Effector memory CD4-positive, alpha-beta T cell (primary cell): ENCODE results near the gene VEZF1.

ENCODE experiments used
- DNase-seq, 3 donors: peaks; one replicate each; pipeline ENCODE4 v3.0.0-alpha.2; 2020
- H3K27ac ChIP-seq: 2 replicates; pipeline ENCODE4 v1.7.0; 2013; ENCODE audit warnings: mild to moderate bottlenecking, low read length, moderate library complexity; ENCODE audit not compliant: insufficient read depth, poor library complexity, severe bottlenecking
- H3K27me3 ChIP-seq: replicated peaks from 2 replicates; pipeline ENCODE4 v1.7.0; 2013; ENCODE audit warnings: mild to moderate bottlenecking, low read length; ENCODE audit not compliant: insufficient read depth, control insufficient read depth, poor library complexity, severe bottlenecking
- H3K36me3 ChIP-seq: 2 replicates; pipeline ENCODE4 v1.7.0; 2013; ENCODE audit warnings: mild to moderate bottlenecking, low read length, moderate library complexity; ENCODE audit not compliant: control insufficient read depth, insufficient read depth
- H3K4me1 ChIP-seq: 2 replicates; pipeline ENCODE4 v1.7.0; 2013; ENCODE audit warnings: low read length, mild to moderate bottlenecking; ENCODE audit not compliant: control insufficient read depth, insufficient read depth, poor library complexity, severe bottlenecking
- H3K4me3 ChIP-seq: 2 replicates; pipeline ENCODE4 v1.7.0; 2013; ENCODE audit warnings: low read length, low read depth, mild to moderate bottlenecking; ENCODE audit not compliant: insufficient read depth, poor library complexity, severe bottlenecking
- H3K9me3 ChIP-seq: 2 replicates; pipeline ENCODE4 v1.7.0; 2013; ENCODE audit warnings: mild to moderate bottlenecking, low read length, moderate library complexity; ENCODE audit not compliant: control insufficient read depth

The VEZF1 gene

DNA sequence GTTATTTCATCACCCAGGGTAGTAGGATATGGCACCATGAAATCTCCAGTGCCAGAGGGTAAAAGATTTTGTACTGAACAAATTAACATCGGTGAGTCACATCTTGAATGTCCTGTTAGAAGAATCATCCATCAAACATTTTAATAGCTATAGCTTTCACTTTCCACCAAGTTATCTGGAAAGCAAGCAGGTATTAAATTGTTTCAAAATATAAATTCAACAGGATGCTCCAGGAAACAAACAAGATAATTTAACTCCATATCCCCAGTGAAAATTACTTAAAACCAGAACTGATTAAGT, 2.4 kb downstream of the VEZF1 start:
- Histone ChIP-seq H3K4me3 (no peak overlapping the region), H3K9me3 (no peaks in the 10 kb centered on the region), H3K27ac (no peak overlapping the region), H3K36me3 (peaks cover 9% of the 10 kb centered on the region), H3K4me1 (peaks cover 16% of the 10 kb centered on the region), H3K27me3 (no peaks in the 10 kb centered on the region)
- DNase-seq, result no peak

DNA sequence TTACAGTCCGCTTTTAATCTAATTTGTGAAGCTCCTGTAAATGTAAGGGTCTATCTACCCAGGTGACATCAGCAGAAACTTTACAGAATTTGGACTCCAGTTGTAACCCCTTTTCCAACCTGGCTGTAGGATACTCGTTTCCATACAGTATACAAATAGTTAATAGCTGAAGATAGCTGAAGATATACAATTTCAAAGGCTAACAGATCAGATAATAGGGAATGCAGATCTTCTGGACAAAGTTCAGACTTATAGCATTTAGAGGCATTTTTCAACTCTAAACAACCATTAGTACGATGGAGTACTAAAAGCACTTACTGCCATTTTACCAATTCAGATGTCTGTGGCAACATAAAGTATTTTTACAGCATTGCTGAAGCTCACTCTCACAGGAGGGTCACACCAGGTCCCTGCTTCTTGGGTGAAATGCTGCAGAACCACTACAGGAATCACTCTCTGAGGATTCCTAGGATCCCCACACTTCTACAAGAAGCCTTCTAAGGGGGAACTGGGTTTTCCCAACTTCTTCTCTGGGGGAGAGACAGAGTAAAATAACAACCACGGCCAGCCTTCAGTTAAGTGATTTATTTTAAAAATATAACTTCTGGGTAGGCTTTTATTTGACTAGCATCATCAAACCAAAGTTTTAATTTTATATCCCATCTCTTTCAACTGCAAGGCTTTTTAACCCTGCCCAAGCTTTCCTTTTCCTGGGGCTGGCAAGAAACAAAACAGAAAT, 2.9 kb downstream of the VEZF1 start:
- H3K27me3 ChIP-seq, result no peaks in the 10 kb centered on the region
- H3K9me3 ChIP-seq, result no peaks in the 10 kb centered on the region
- no peak overlapping the region for H3K4me3 ChIP-seq
- peaks cover 16% of the 10 kb centered on the region for H3K4me1 ChIP-seq
- H3K36me3 ChIP-seq, result peaks cover 14% of the 10 kb centered on the region
- no peak for DNase-seq
- no peak overlapping the region for H3K27ac ChIP-seq

DNA sequence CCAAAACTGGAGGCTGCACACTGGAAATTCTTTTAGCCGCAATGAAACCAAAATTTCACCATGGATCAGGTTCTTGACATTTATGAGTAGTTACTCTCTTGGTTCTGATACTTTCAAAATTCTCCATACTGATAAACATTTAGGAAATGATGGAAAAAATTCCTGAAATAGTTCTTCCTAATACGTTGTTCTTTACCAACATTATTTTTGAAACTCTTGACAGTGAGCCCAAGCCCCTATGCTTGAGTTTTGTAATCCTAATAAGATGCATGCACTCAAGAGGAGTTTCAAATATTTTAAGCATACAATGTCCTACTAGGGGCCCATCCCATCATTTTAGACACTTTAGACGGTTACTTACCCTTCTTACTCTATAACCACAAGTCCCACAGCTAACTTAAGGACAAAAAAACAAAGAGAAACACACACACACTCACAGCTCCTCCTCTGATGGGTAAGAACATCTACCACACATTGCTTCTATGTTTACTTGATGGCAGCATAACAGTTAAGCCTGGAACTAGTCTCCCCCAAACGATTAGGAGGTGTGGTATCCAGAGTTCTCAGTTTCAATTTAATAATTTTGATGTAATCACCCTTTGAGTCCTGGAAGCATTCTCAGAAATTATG, 3.7 kb downstream of the VEZF1 start:
- Histone ChIP-seq H3K4me3 (no peak overlapping the region), H3K9me3 (no peaks in the 10 kb centered on the region), H3K27me3 (no peaks in the 10 kb centered on the region), H3K27ac (no peak overlapping the region), H3K4me1 (peaks cover 16% of the 10 kb centered on the region), H3K36me3 (peaks cover 22% of the 10 kb centered on the region)
- DNase-seq, result no peak

DNA sequence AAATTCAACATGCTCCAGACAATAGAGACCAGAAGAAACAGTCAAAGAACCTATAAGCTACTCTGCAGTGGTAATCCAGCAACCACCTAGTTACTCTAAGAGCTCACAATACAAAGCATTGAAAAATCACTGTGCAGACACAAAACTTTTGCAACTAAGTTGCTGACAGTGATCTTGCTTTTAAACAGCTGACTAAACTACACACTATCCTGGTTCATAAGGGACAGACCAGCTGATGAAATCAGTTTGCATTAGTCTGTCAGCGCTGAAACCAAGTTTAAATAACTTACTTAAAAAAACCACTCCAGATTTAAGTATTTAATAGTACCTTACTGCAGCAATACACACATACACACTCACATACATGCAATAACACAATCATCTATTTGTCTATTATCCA, 4.6 kb downstream of the VEZF1 start:
- Histone ChIP-seq H3K9me3 (no peaks in the 10 kb centered on the region), H3K27ac (no peak overlapping the region), H3K27me3 (no peaks in the 10 kb centered on the region), H3K36me3 (peaks cover 31% of the 10 kb centered on the region), H3K4me1 (peaks cover 10% of the 10 kb centered on the region), H3K4me3 (no peak overlapping the region)
- no peak for DNase-seq

DNA sequence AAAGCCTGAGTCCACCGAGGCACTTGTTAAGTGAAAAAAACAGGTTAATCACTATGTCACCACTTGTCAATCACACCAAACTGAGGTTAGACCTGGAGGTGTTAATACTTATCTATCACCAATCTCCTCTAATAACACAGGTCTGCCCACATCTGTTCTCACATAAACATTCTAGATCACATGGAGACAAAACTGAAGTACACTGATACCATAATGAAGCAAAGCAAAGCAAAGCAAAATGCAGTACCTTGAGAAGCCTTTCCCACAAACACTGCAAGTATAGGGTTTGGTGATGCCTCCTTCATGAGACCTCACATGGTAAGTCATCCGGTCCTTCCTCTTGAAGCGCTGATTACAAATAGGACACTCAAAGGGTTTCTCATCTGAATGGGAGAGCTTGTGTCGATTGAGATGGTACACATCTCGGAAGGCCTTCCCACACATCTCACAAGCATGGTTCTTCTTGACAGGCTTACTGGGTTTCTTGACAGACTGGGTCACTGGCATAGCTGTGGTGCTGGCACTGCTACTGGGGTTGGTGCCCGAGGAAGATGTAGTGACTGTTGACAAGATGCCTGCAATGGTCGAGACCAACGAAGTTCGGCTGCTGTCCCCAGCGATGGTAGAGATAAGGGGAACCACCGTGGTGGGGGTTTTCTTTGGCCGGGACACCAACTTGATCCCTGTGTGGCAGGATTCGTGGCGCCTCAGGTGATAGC, 5.4 kb downstream of the VEZF1 start:
- no peak overlapping the region for H3K4me3 ChIP-seq
- H3K27me3 ChIP-seq, result no peaks in the 10 kb centered on the region
- peaks cover 39% of the 10 kb centered on the region for H3K36me3 ChIP-seq
- DNase-seq, result no peak
- H3K9me3 ChIP-seq, result no peaks in the 10 kb centered on the region
- H3K27ac ChIP-seq, result no peak overlapping the region
- H3K4me1 ChIP-seq, result peaks cover 10% of the 10 kb centered on the region

DNA sequence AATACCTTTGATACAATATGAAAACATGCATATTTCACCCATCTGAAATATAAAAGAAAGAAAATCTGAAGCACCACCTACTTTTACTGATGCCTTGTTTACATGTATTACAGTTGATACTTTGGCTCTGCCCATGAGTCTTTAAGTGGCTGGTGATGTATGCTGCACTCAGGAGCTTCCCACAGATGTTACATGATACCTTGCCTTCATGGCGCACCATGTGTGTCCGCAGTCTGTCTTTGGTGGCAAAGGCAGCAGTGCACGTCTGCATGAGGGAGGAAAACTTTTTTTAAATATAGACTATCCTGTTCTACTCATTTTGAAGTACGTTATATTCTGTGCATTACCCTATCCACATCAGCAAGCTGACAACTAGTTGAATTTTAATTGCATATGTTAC, 7.5 kb downstream of the VEZF1 start:
- Histone ChIP-seq H3K4me1 (peaks cover 10% of the 10 kb centered on the region), H3K4me3 (no peak overlapping the region), H3K9me3 (no peaks in the 10 kb centered on the region), H3K27ac (no peak overlapping the region), H3K27me3 (no peaks in the 10 kb centered on the region), H3K36me3 (peaks cover 60% of the 10 kb centered on the region)
- DNase-seq, result no peak

DNA sequence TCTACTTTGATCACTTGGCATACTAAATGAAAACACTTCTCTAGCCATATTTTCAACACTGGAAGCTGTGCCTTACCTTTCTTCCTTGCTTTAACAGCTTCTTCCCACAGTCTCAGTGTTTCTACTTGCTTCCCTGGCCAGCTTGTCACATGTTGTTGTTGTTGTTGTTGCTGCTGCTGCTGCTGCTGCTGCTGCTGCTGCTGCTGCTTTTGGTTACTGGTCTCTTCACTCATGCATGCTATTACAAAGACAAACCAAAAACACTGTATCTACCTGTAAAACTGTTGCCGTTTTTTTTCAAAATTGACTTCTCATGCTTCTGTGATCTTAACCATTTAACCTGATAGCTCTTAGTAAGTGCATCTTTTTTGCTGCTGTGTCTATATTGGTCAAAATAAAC, 9.0 kb downstream of the VEZF1 start:
- H3K4me1 ChIP-seq, result peaks cover 3% of the 10 kb centered on the region
- H3K9me3 ChIP-seq, result no peaks in the 10 kb centered on the region
- no peak overlapping the region for H3K4me3 ChIP-seq
- H3K27me3 ChIP-seq, result no peaks in the 10 kb centered on the region
- DNase-seq, result no peak
- no peak overlapping the region for H3K27ac ChIP-seq
- peaks cover 73% of the 10 kb centered on the region for H3K36me3 ChIP-seq

DNA sequence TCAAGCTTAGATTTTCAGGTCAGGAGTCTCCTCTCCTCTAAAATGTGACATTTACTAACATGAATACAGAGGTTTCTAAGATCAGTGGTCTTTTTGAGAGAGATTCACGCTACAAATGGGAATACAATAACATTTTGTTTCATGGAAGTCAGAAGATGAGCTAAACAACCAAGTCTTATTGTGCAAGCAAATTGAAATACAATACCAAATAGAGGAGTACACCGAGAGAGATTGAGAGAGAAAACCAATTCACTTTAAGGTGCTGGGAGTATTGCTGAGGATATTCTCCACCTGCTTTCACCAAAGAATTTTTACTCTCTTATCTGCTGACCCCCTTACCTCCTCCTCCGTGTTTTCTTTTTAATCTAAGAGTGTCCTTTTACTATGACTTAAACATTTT, 11.5 kb downstream of the VEZF1 start:
- no peaks in the 10 kb centered on the region for H3K27me3 ChIP-seq
- no peak overlapping the region for H3K4me3 ChIP-seq
- no peak for DNase-seq
- peaks cover 78% of the 10 kb centered on the region for H3K36me3 ChIP-seq
- H3K27ac ChIP-seq, result no peak overlapping the region
- H3K9me3 ChIP-seq, result no peaks in the 10 kb centered on the region
- no peaks in the 10 kb centered on the region for H3K4me1 ChIP-seq

DNA sequence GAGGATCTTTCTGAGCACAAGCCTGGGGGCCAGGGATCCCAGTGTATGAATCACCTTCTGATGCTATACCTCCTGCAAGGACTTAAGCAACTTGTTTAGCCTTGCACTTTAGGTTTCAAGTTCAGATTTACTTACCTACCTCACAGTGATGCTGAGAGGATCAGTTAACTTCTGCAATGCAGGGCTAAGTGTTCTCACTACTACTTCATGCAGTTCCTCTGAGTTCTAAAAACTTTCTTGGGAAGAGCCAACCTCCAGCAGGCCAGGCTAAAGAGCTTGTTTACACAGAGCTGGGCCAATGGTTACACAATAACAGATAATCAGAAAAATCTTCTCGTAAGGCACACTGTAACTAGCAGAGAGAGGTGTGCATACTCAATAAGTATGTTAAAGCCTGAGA, 13.0 kb downstream of the VEZF1 start:
- H3K4me3 ChIP-seq, result no peak overlapping the region
- no peak for DNase-seq
- H3K36me3 ChIP-seq, result peaks cover 73% of the 10 kb centered on the region
- H3K4me1 ChIP-seq, result no peaks in the 10 kb centered on the region
- H3K9me3 ChIP-seq, result no peaks in the 10 kb centered on the region
- no peaks in the 10 kb centered on the region for H3K27me3 ChIP-seq
- H3K27ac ChIP-seq, result no peak overlapping the region
